Keratinocyte (primary cell): ENCODE data around the gene DPM2. TPM values are rescaled to one million over a fixed set of nuclear protein-coding genes. Genes with fewer than 3 reads are reported as not detected.

Experiments used
- DNase-seq: peaks from one replicate; pipeline ENCODE4 v3.0.0-alpha.2; 2011; ENCODE audit warnings: low read depth, missing footprints, low spot score
- FAIRE-seq: peaks from 2 replicates; lab custom pipeline; 2011; peaks lifted over from hg19 to GRCh38; lab: Jason Lieb, UNC
- H2AFZ ChIP-seq: 2 replicates; pipeline ENCODE4 v1.6.0; 2012; ENCODE audit warnings: low read length, control low read depth, inconsistent platforms; ENCODE audit not compliant: control insufficient read depth
- H3K27ac ChIP-seq: 2 replicates; pipeline ENCODE4 v1.5.1; 2011; ENCODE audit warnings: low read length; ENCODE audit not compliant: control insufficient read depth, insufficient read depth
- H3K27me3 ChIP-seq: 3 replicates; pipeline ENCODE4 v1.6.0; 2011; ENCODE audit warnings: low read length; ENCODE audit not compliant: control insufficient read depth, insufficient read depth; ENCODE audit errors: extremely low read depth
- H3K36me3 ChIP-seq, 2 experiments: 2 replicates in 1 of 2; 3 replicates in 1 of 2; pipeline ENCODE4 v1.5.1; 2011; ENCODE audit warnings: low read length in 2 of 2, mild to moderate bottlenecking in 1 of 2; ENCODE audit not compliant: control insufficient read depth in 2 of 2, insufficient read depth in 2 of 2; ENCODE audit errors: extremely low read depth in 1 of 2
- H3K4me1 ChIP-seq: 3 replicates; pipeline ENCODE4 v1.5.1; 2011; ENCODE audit warnings: low read length; ENCODE audit not compliant: control insufficient read depth, insufficient read depth; ENCODE audit errors: extremely low read depth
- H3K4me2 ChIP-seq: 3 replicates; pipeline ENCODE4 v1.6.0; 2011; ENCODE audit warnings: low read depth, low read length; ENCODE audit not compliant: control insufficient read depth, insufficient read depth; ENCODE audit errors: extremely low read depth
- H3K4me3 ChIP-seq, 3 experiments: fragments of 200-600 bp in 1 of 3; sonication (generic) in 1 of 3; 2 replicates in 2 of 3; 3 replicates in 1 of 3; pipeline ENCODE4 v1.5.1; 2011 to 2016; ENCODE audit warnings: low read length in 3 of 3, mild to moderate bottlenecking in 3 of 3, control low read depth in 2 of 3, inconsistent platforms in 1 of 3, low read depth in 1 of 3, mixed read lengths in 1 of 3, mixed run types in 1 of 3, moderate library complexity in 1 of 3; ENCODE audit not compliant: control insufficient read depth in 2 of 3, insufficient read depth in 2 of 3; ENCODE audit errors: extremely low read depth in 1 of 3
- H3K79me2 ChIP-seq: 2 replicates; pipeline ENCODE4 v1.6.0; 2012; ENCODE audit warnings: low read length; ENCODE audit not compliant: control insufficient read depth, insufficient read depth
- H3K9ac ChIP-seq: 3 replicates; pipeline ENCODE4 v1.6.0; 2011; ENCODE audit warnings: low read length; ENCODE audit not compliant: control insufficient read depth, insufficient read depth; ENCODE audit errors: extremely low read depth
- H3K9me1 ChIP-seq: 3 replicates; pipeline ENCODE4 v1.6.0; 2011; ENCODE audit warnings: low read length; ENCODE audit not compliant: control insufficient read depth, insufficient read depth; ENCODE audit errors: extremely low read depth
- H3K9me3 ChIP-seq: 2 replicates; pipeline ENCODE4 v1.5.1; 2012; ENCODE audit warnings: low read depth, low read length; ENCODE audit not compliant: control insufficient read depth
- H4K20me1 ChIP-seq: 3 replicates; pipeline ENCODE4 v1.6.0; 2011; ENCODE audit warnings: low read length; ENCODE audit not compliant: control insufficient read depth, insufficient read depth; ENCODE audit errors: extremely low read depth
- EZH2 ChIP-seq: IDR thresholded peaks from one replicate; pipeline ENCODE4 v1.6.1; 2012; ENCODE audit warnings: inconsistent platforms, mild to moderate bottlenecking, low read length, moderate library complexity
- dilution Hi-C: fragments of 300-500 bp; cut with MboI; formaldehyde crosslinking; loops from one replicate; pipeline ENCODE4 v1.7.0; 2020; ENCODE audit warnings: low sequenced_read_pairs; ENCODE audit not compliant: extremely low pct_ligation_motif_present
- polyA plus RNA-seq, 5 experiments: library from polyadenylated mRNA; depleted of rRNA in 3 of 5; stranded (reverse) in 3 of 5; stranded (forward) in 1 of 5; unstranded in 1 of 5; fragments of >200 nt; gene quantifications; 1 replicate in 1 of 5; 2 replicates in 3 of 5; 3 replicates in 1 of 5; pipeline versions ENCODE4 v1.2.1 to v1.2.3, GENCODE V29; 2011 to 2012; ENCODE audit warnings: missing spikeins in 2 of 5, low read depth in 1 of 5, low replicate concordance in 1 of 5
- TF ChIP-seq, protein P1 (sequence below), 3 experiments: IDR thresholded peaks in 1 of 3; conservative IDR thresholded peaks in 1 of 3; optimal IDR thresholded peaks in 1 of 3; 2 replicates in 2 of 3; 3 replicates in 1 of 3; pipeline versions ENCODE3 to v1.5.1; 2011; ENCODE audit warnings: low read length in 3 of 3, mild to moderate bottlenecking in 3 of 3, moderate library complexity in 2 of 3, control low read depth in 1 of 3, inconsistent platforms in 1 of 3; ENCODE audit not compliant: insufficient read depth in 2 of 3; ENCODE audit errors: extremely low read depth in 1 of 3

DPM2 gene
- polyA plus RNA-seq, 1 donor (not counting 4 experiments of a cell fraction or from before 2014, with no cell fraction given), result 31.1 TPM

DNA sequence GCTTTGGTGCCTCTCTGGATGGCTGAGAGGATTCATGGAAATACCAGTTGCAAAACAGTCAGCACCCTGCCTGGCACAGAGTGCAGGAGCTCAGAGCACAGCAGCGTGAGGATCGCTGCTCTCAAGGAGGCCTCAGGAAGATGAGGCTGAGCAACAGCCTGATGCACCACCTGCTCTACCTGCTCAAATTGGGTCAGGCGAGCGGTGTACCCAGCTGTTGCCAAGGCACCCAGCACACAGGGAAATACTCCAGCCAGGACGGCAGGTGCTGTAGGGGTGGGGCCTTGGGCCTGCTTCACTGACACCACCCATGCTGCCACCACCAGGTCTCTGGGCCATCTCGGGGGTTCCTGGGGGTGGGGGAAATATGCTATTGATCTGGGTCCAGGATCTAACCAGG, 38.8 kb upstream of the DPM2 start:
- Histone ChIP-seq H3K9me3 (no peaks in the 10 kb centered on the region), H2AFZ (no peak overlapping the region), H3K4me1 (peaks cover 24% of the 10 kb centered on the region), H3K27me3 (no peaks in the 10 kb centered on the region), H3K36me3 (peaks cover 0 to 4% of the 10 kb centered on the region in 2 experiments), H3K4me3 (no peak overlapping the region), H4K20me1 (no peaks in the 10 kb centered on the region), H3K79me2 (peaks cover 45% of the 10 kb centered on the region), H3K9ac (no peak overlapping the region), H3K9me1 (no peaks in the 10 kb centered on the region), H3K4me2 (no peak overlapping the region), H3K27ac (no peak overlapping the region)
- dilution Hi-C loops, result no loop called here
- no peak for TF ChIP-seq EZH2
- TF ChIP-seq, protein P1, sequence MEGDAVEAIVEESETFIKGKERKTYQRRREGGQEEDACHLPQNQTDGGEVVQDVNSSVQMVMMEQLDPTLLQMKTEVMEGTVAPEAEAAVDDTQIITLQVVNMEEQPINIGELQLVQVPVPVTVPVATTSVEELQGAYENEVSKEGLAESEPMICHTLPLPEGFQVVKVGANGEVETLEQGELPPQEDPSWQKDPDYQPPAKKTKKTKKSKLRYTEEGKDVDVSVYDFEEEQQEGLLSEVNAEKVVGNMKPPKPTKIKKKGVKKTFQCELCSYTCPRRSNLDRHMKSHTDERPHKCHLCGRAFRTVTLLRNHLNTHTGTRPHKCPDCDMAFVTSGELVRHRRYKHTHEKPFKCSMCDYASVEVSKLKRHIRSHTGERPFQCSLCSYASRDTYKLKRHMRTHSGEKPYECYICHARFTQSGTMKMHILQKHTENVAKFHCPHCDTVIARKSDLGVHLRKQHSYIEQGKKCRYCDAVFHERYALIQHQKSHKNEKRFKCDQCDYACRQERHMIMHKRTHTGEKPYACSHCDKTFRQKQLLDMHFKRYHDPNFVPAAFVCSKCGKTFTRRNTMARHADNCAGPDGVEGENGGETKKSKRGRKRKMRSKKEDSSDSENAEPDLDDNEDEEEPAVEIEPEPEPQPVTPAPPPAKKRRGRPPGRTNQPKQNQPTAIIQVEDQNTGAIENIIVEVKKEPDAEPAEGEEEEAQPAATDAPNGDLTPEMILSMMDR (optimal IDR thresholded peaks at IDR 0.05 in 1 of 3, IDR thresholded peaks at IDR 0.05 in 1 of 3, conservative IDR thresholded peaks at IDR 0.05 in 1 of 3; ENCODE audit: extremely low read depth in 1 of 3, insufficient read depth in 2 of 3, low read length in 3 of 3), result no peak
- FAIRE-seq, result no peak
- DNase-seq, result no peak

DNA sequence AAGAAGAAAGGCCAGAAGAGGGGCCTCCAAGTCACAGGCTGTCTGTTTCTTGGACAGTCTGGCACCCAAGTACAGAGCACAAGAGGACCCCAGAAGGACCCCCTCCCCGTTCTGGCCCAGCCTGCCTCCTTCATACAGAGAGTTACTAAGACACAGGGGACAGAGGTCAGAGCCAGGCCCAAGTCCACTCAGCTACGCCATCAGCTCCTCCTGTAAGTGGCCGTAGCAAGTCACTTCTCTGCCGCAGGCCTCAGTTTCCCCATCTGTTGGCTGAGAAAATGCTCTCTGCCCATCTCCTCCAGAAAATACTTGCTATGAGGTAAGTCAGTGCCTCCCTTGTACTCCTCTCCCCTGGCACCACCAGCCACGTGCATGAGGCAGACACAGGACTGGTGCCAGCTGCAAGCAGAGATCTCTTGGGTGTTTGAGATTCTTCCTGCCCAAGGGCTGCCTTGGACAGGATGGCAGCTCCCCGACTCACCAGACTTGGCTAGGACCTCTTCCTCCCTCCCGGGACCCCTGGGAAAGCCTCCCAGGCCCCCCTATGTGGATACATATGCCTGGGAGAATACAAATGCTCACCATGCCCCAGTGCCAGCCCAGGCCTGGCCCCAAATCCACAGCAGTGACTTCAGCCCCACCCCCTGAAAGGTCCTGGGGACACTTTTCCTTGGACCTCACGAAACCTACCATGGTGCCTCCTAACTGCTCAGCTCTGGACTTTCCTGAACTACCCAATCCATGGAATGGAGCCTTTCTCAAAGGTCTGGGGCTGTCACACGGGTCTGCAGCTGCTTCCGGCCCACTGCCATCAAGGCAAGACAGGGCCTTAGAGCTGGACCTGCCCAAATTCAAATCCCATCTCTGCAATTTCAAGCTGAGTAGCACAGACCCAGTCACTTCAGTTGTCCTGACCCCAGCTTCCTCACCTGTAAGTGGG, 38.0 kb upstream of the DPM2 start:
- H3K4me2 ChIP-seq, result no peak overlapping the region
- peaks cover 0 to 4% of the 10 kb centered on the region in 2 experiments for H3K36me3 ChIP-seq
- peaks cover 45% of the 10 kb centered on the region for H3K79me2 ChIP-seq
- H3K9me1 ChIP-seq, result no peaks in the 10 kb centered on the region
- FAIRE-seq (no peak), DNase-seq (no peak)
- no peak for TF ChIP-seq EZH2
- TF ChIP-seq, protein P1 (optimal IDR thresholded peaks at IDR 0.05 in 1 of 3, IDR thresholded peaks at IDR 0.05 in 1 of 3, conservative IDR thresholded peaks at IDR 0.05 in 1 of 3; ENCODE audit: extremely low read depth in 1 of 3, insufficient read depth in 2 of 3, low read length in 3 of 3), result no peak
- H3K4me3 ChIP-seq, result no peak overlapping the region
- no peak overlapping the region for H3K27ac ChIP-seq
- H3K27me3 ChIP-seq, result no peaks in the 10 kb centered on the region
- H3K4me1 ChIP-seq, result peaks cover 26% of the 10 kb centered on the region
- no peak overlapping the region for H2AFZ ChIP-seq
- dilution Hi-C loops, result no loop called here
- no peak overlapping the region for H3K9ac ChIP-seq
- no peaks in the 10 kb centered on the region for H4K20me1 ChIP-seq
- no peaks in the 10 kb centered on the region for H3K9me3 ChIP-seq
